DMS 273 treated with DMSO at 0.1 percent for 48 hours (cell line): Measurements from ENCODE around the gene ARPC1A.

ENCODE experiments used
- DNase-seq: peaks from one replicate; lab custom pipeline; 2025; lab: John Stamatoyannopoulos, UW

Gene ARPC1A

GRCh38 chr7:99390941-99391602, 65.4 kb downstream of the ARPC1A start:
- no peak for DNase-seq

DNA sequence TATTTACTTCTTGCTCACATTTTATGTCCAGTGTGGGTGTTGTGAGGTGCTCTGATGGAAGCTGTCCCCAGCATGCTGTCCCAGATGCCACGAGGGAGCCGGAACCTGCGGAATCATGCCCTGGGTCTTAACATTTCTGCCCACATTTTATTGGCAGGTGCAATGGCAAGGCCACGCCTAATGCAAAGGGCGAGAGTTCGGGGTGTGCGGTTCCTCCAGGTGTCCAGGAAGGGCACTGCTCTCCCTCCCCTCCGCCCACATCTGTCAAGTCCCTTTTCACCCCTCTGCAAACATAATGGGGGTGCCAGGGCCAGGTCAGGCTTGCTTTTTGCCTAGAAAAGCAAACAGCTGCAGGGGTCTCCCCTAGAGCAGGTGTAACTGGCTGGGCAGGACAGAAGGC, 66.3 kb downstream of the ARPC1A start:
- no peak for DNase-seq

- peak; percentile 47 for DNase-seq
Measured at GRCh38 chr7:99392659-99393354, 67.1 kb downstream of the ARPC1A start.

- no peak for DNase-seq
Measured at GRCh38 chr7:99393355-99394187, 67.9 kb downstream of the ARPC1A start.

DNA sequence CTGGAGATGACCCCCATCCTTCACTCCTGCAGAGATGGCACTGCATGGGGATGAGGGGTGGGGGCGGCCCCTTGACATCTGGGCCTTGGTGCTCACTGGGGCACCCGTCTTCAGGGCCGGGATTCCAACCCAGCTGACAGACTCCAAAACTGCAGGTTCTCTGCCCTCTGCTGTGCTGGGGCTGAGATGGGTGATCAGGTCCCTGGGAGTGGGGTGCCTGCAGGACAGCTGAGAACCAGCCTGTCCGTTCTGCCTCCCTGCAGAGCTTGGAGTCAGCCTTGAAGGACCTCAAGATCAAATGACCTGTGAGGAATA, 68.4 kb downstream of the ARPC1A start:
- DNase-seq, result no peak

DNA sequence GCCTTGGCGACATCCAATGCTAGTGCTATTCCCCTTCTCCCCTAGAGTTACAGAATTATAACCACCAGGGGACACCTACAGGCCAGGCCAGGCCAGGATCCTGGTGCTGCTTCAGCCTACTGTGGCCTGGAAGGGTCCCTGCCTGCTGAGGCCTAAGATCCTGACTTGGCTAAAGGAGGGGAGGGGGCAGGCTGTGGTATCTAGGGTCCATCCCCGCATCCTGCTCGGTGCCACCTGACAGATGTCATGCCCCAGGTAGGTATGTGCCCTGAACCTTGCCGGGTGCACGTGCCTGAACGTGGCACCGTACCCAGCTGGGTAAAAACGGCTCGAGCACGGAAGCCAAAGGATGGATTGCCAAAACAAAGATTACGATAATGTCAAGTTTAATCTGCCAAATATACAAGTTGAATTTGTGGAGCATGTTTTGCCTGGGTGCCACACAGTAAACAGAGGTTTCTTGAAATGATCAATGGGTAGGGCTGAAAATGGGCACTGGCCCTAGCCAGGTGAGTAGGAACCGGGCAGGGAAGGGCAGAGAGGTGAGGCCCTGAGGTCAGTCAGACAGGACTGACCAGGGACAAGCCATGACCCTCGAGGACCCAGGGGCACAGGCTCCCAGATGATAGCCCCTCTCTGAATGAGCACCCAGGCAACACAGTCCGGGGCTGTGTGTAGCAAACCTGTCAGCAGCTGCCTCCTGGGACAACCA, 70.1 kb downstream of the ARPC1A start:
- no peak for DNase-seq

GRCh38 chr7:99396418-99397296, 71.0 kb downstream of the ARPC1A start:
- DNase-seq, result no peak

GRCh38 chr7:99397297-99397983, 71.7 kb downstream of the ARPC1A start:
- DNase-seq, result no peak

DNA sequence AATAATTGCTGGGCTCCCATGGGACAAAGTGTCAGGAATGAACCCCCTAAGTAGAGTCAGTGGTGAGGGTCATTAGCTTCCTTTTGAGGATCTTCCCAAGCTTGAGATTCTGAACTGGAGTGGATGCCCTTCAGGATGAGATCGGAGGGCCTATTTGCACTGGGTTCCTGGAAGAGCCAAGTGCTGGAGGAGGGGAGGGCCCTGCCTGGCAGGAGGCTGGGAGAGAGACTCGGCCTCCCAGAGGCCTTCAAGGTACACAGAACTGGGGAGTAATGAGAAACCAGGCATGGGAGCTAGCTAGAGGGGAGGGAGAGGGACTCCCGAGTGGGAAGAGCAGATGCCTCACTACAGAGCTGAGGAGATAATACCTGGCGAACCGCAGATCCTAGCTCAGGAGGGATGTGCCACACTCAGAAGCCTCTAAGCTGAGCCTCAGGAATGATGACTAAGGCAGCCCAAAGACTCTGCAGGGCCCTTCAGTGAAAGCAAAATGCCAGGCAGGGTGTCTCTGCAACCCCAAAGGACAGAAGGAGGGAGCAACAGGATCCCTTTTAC, 73.3 kb downstream of the ARPC1A start:
- no peak for DNase-seq

- DNase-seq, result no peak
Measured at GRCh38 chr7:99399597-99399996, 73.9 kb downstream of the ARPC1A start.

DNA sequence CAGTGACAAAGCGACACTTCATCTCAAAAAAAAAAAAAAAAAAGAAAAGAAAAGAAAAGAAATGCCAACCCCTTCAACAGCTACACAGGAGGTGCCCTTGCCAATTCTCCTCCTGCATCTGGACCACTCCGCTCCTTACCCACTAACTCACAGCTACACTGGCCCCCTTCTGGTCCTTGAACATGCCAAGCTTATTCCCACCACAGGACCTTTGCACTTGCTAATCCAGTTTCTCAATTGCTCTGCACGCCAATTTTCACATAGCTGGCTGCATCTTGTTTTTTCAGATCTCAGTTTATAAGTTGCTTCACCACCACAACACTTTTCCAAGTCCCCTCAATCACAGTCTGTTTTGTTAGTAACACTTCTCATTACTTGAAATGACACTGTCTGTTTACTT, 77.2 kb downstream of the ARPC1A start:
- no peak for DNase-seq

DNA sequence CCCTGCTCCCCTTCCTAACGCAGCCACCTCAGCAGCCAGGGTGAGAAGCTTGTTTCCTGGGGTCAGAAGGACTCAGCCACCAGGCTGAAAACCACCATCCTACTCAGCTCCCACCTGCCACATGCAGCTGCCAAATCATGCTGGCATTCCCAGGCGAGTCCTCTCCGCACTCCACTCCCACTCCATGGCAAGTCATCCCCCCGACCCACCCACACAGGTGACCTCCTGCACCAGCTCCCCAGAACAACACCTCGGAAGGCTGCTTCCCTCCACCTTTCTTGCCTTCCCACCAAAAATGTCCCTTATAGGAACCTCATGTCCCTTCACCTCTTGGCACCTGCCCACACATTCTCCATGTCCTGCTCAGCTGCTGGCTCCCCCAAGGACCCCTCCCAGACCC, 78.1 kb downstream of the ARPC1A start:
- no peak for DNase-seq

DNA sequence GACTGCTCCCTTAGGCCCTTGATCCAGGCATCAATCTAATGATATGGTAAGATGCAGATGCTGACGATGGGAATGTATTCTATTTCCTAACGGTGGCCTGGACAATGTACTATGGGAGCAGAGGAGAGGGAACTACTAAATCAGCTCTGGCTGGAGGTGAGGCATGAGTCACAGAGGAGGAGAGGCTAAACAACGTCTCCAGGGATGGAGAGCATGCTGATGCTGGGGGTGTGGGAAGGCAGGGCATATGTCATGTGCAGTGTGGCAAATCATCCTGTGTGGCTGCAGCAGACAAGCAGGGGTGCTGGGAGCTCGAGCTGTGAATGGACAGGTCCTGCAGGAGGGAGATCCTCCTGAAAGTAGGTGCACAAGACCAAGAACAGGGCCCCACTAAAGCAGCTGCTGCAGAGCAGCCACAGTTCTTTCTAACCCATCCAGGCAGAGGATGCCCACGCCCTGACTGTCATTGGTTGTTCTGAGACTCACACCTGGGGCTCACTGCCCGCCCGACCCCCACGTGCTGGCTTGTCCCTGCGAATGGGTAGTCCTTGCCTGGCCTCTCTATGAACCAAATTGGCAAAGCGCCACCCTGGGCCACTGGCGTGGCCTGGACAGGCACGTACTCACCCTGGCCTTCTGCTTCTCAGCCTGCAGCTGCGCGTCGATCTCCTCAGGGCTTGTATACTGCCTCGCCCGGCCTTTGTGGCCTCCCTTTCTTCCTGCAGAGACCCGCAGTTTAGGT, 78.7 kb downstream of the ARPC1A start:
- no peak for DNase-seq

DNA sequence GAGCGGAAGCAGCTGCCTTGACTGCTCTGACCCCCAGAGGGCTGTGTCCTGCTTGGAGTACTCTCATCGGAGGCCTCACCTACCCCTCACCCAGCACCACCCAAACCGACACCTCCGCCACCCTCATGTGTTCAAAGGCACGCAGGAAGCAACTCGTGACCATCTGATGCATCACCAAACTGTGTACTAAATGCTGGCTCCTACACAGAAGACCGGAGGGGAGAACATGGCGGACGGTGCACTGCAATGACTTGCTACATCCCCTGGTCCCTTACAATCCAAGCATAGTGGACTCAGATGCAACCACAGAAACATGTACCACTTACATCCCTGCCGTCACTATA, 79.3 kb downstream of the ARPC1A start:
- no peak for DNase-seq

DNA sequence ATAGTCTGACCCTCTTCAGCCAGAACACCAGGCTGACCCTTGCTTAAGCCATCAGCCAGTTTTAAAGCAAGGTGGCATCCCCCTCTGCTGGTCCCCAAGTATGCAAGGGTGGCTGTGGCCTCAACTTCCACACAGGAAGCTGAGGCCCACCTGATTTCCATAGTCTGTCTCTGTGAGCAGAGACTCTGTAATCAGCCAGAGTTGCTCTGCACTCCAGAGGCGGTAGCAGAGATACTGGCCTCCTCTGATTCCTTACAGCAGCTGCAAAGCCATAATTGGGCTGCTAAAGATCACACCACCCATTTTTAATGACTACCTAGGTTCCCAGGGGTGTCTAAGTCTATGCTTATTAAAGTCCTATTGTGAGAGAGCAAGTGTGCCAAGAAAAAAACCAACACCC, 80.9 kb downstream of the ARPC1A start:
- no peak for DNase-seq

DNA sequence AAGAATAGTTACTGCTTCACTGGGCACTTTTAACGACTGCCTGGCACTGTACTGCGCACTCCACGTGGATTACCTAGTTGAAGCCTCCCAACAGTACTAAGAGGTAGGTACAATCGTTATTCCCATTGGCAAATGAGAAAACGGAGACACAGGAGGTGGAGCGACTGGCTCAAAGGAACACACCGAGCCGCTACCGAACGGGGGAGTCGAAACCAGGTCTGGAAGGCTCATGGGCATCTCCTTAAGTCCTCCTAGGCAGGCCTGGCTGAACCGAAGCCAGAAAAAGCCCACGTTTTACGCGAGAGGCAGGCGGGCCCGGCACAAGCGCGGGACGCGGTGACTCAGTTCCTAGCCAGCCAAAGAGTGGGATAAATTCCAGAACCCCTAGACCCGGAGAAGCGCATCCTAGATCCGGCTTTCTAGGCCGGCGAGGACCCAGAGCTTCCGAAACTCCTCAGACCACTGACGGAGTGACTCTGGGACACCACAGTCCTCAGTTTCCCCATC, 82.2 kb downstream of the ARPC1A start:
- peak; percentile 48 for DNase-seq

DNA sequence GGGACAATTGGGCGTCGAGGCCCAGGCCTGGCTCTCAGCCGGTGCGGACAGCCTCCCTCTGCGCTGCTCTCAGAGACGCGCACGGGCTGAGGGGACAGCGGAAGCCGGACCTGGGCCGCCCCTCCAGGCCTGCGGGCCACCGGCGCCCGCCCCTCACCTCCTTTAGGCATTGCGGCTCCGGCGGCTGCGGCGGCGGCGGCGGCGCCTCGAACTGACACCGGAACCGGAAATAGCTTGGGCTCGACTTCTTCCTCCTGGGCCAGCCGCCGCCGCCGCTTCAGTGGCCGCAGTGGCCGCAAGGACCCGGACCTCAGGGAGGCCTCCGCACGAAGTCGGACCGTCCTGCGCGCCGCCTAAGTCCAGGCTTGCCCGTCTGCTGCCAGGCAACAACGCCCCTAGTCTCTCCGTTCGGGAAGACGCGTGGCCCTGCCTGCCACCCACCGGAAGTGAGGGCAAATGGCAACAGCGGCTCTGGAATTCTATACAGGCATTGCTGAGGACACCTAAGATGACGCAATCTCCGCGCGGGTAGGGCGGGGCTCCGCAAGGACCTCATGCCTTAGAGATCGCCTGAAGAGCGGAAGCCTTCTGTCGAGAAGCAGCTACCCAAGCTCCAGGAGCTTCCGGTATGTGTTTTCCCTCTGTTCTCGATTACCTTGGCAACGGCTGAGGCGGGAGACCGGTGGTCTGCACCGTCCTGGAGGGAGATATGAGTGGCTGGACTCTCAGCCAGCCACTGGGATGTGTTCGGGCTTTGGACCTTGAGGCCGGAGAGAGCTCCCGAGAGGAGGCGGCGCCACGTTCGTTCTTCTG, 82.9 kb downstream of the ARPC1A start, which contains the start of the genes BUD31 and PDAP1:
BUD31 (plus strand) TSS at position 591 of the 813 bp plus-strand sequence. CDS start 2,124 bp downstream, outside the sequence.
PDAP1 (minus strand) TSS at position 219 of the 813 bp plus-strand sequence; CDS start at position 170, 49 bp downstream.
- peak; percentile 90 for DNase-seq

DNA sequence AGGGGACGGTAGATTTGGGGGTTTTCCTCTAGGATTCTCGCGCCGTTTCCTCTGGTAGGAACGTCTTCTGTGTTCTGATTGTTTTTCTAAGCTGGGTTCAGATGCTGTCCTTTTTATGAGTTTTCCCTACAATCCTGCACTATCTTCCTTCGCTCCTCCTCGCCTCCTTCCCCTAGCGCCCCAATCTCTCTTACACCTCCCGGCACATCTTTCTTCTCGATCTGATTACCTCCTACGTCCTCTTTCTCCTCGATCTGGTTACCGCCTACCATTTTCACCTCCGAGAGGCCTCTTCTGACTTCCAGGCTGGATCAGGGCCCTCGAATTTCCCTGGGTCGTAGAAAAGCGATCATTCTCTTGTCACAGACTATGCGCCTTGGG, 83.5 kb downstream of the ARPC1A start:
- DNase-seq, result no peak

DNA sequence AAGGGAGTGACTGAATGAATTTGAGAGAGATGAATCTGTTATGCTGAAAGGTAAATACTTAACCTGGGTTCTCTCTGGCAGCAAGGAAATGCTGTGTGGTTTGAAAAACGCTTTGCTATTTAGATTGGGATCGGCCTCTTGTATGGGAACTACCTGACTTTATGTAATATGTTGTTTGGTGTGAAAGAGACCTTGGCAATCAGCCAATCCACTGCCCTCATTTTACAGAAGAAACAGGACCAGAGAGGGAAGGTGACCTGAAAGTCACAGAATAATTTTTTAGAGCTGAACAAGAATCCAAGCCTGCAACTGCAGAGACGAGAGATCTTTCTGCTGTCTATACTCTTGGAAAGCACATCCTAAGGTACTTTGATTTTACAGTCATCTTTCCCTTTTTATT, 84.1 kb downstream of the ARPC1A start:
- no peak for DNase-seq
